Left lung (tissue), 14 donors: Measurements from ENCODE around the gene IFI16. TPM values are rescaled to one million over a fixed set of nuclear protein-coding genes. Genes with fewer than 3 reads are reported as not detected.

Source experiments
- ATAC-seq: fragments of 200-7000 bp; cut with Tn5 transposase; one replicate; pipeline ENCODE4 v1.9.1; 2020; ENCODE audit warnings: moderate library complexity
- DNase-seq, 4 donors: peaks; one replicate each; pipeline ENCODE4 v3.0.0-alpha.2; 2013 to 2020
- H3K27ac ChIP-seq, 2 donors: fragments of 200-600 bp; sonication (generic) in 1 of 2; one replicate each; pipeline versions ENCODE4 v1.5.0 to v1.8.0; 2020 to 2021
- H3K27me3 ChIP-seq, 2 donors: fragments of 200-600 bp; sonication (generic) in 1 of 2; one replicate each; pipeline versions ENCODE4 v1.5.0 to v1.8.0; 2020 to 2021
- H3K36me3 ChIP-seq, 2 donors: fragments of 200-600 bp; sonication (generic) in 1 of 2; one replicate each; pipeline versions ENCODE4 v1.5.0 to v1.8.0; 2020 to 2021
- H3K4me1 ChIP-seq, 2 donors: fragments of 200-600 bp; one replicate each; pipeline ENCODE4 v1.8.0; 2021
- H3K4me3 ChIP-seq, 2 donors: fragments of 200-600 bp; sonication (generic) in 1 of 2; one replicate each; pipeline versions ENCODE4 v1.5.0 to v1.8.0; 2020 to 2021; ENCODE audit warnings: mild to moderate bottlenecking in 1 of 2
- H3K9me3 ChIP-seq, 2 donors: fragments of 200-600 bp; sonication (generic) in 1 of 2; one replicate each; pipeline versions ENCODE4 v1.5.0 to v1.8.0; 2020 to 2021
- CTCF ChIP-seq, 2 donors: fragments of 200-600 bp; sonication (generic) in 1 of 2; IDR thresholded peaks; one replicate each; pipeline versions ENCODE4 v1.5.0 to v1.8.0; 2021; ENCODE audit warnings: antibody characterized with exemption in 2 of 2
- intact Hi-C, 2 donors: fragments of 100-400 bp; cut with DNase I; formaldehyde crosslinking; loops; one replicate each; pipeline versions ENCODE4 v1.11.2 to v1.14.2; 2022
- long read RNA-seq, 12 donors: library from polyadenylated mRNA in 2 of 12; unstranded in 2 of 12; transcript quantifications; one replicate each; pipeline ENCODE4 v2.0.0 and lab custom pipeline, GENCODE V29; 2019 to 2026
- polyA plus RNA-seq, 6 donors: library from polyadenylated mRNA; unstranded; fragments of 120-200 nt; gene quantifications; one replicate each; pipeline ENCODE4 v1.2.1, GENCODE V29; 2013; ENCODE audit not compliant: insufficient read length in 6 of 6
- total RNA-seq, 2 donors: library from RNA; stranded (reverse); fragmentation: NEBNext Ultra II Directional; extraction: Animal tissue kit (Norgen Biotek cat#: 25700); gene quantifications; one replicate each; pipeline ENCODE4 v1.2.1, GENCODE V29; 2021
- donor health status: DM: no; HTN: yes; CAD: no.
- donor health status: DM: no; HTN: no; CAD: no.

IFI16 gene
- total RNA-seq, result 100 to 1,000 TPM in 1 of 2 donors, 10 to 100 TPM in 1; 69.7 to 121 TPM
- 100 to 1,000 TPM in 3 of 6 donors, 10 to 100 TPM in 3; 79.9 to 132 (median 106) TPM for polyA plus RNA-seq
- long read RNA-seq, donor 1, partial matches to known transcripts, result 35 of 42 reads
- long read RNA-seq, donor 1, other reads (novel, unspliced or antisense), result 0 of 42 reads
- long read RNA-seq, donor 2, partial matches to known transcripts, result 46 of 54 reads
- long read RNA-seq, donor 2, other reads (novel, unspliced or antisense), result 0 of 54 reads
- long read RNA-seq, donor 3, transcript IFI16-205 (11 exons, 2,704 nt), result major isoform, 15 of 31 reads
- long read RNA-seq, donor 3, partial matches to known transcripts, result 13 of 31 reads
- long read RNA-seq, donor 3, other reads (novel, unspliced or antisense), result 0 of 31 reads
- long read RNA-seq, donor 4, partial matches to known transcripts, result 29 of 32 reads
- long read RNA-seq, donor 4, other reads (novel, unspliced or antisense), result 1 of 32 reads
- long read RNA-seq, donor 5, partial matches to known transcripts, result 17 of 18 reads
- long read RNA-seq, donor 5, other reads (novel, unspliced or antisense), result 0 of 18 reads
- long read RNA-seq, donor 6, partial matches to known transcripts, result 26 of 32 reads
- long read RNA-seq, donor 6, other reads (novel, unspliced or antisense), result 0 of 32 reads
- long read RNA-seq, donor 7, partial matches to known transcripts, result 0 of 5 reads
- long read RNA-seq, donor 7, other reads (novel, unspliced or antisense), result 0 of 5 reads
- long read RNA-seq, donor 8, partial matches to known transcripts, result 0 of 2 reads
- long read RNA-seq, donor 8, other reads (novel, unspliced or antisense), result 0 of 2 reads
- long read RNA-seq, donor 9, result 0 reads
- long read RNA-seq, donor 10, partial matches to known transcripts, result 18 of 19 reads
- long read RNA-seq, donor 10, other reads (novel, unspliced or antisense), result 1 of 19 reads
- long read RNA-seq, donor 11, partial matches to known transcripts, result 0 of 3 reads
- long read RNA-seq, donor 11, other reads (novel, unspliced or antisense), result 0 of 3 reads
- long read RNA-seq, donor 12, partial matches to known transcripts, result 0 of 2 reads
- long read RNA-seq, donor 12, other reads (novel, unspliced or antisense), result 0 of 2 reads

GRCh38 chr1:159009704-159010361, at the start of gene IFI16:
Gene IFI16 (plus strand): TSS chr1:159009907. CDS start chr1:159014681, 4,774 bp downstream.
- H3K9me3 ChIP-seq, result no peaks in the 10 kb centered on the region
- TF ChIP-seq CTCF (IDR thresholded peaks at IDR 0.05), result no peak
- peak within 1 kb of the TSS; percentile 35 to 62 for H3K4me3 ChIP-seq
- H3K4me1 ChIP-seq, result peaks cover 8 to 71% of the 10 kb centered on the region in 2 donors
- ATAC-seq (peak; percentile 89), DNase-seq (peak in 2 of 4 donors; percentile 73 to 88)
- H3K27me3 ChIP-seq, result no peaks in the 10 kb centered on the region
- H3K27ac ChIP-seq, result peak within 1 kb of the TSS; percentile 93 to 95
- intact Hi-C loops, result no loop called here
- H3K36me3 ChIP-seq, result peaks cover 0 to 4% of the 10 kb centered on the region in 2 donors

GRCh38 chr1:158961178-158961577, 48.5 kb upstream of the IFI16 start:
- H3K9me3 ChIP-seq, result no peaks in the 10 kb centered on the region
- ATAC-seq, result no peak
- peaks cover 0 to 10% of the 10 kb centered on the region in 2 donors for H3K27me3 ChIP-seq
- no peak for DNase-seq
- no peak for TF ChIP-seq CTCF (IDR thresholded peaks at IDR 0.05)
- intact Hi-C loops, result no loop called here
- no peak overlapping the region for H3K27ac ChIP-seq
- H3K4me3 ChIP-seq, result no peak overlapping the region
- H3K36me3 ChIP-seq, result no peaks in the 10 kb centered on the region
- H3K4me1 ChIP-seq, result no peaks in the 10 kb centered on the region

GRCh38 chr1:158962983-158963382, 46.7 kb upstream of the IFI16 start:
- H3K27ac ChIP-seq, result no peak overlapping the region

GRCh38 chr1:158969166-158969565, 40.5 kb upstream of the IFI16 start:
- intact Hi-C loops, result no loop called here
- no peak overlapping the region for H3K27ac ChIP-seq
- no peak for TF ChIP-seq CTCF (IDR thresholded peaks at IDR 0.05)
- ATAC-seq (no peak), DNase-seq (no peak)
- H3K9me3 ChIP-seq, result no peaks in the 10 kb centered on the region
- no peak overlapping the region for H3K4me3 ChIP-seq
- no peaks in the 10 kb centered on the region for H3K4me1 ChIP-seq
- no peaks in the 10 kb centered on the region for H3K27me3 ChIP-seq
- H3K36me3 ChIP-seq, result no peaks in the 10 kb centered on the region

More at GRCh38 chr1:158962983-158963382, 46.7 kb upstream of the IFI16 start:
- Histone ChIP-seq H3K36me3 (no peaks in the 10 kb centered on the region), H3K27me3 (peaks cover 0 to 10% of the 10 kb centered on the region in 2 donors), H3K4me1 (no peaks in the 10 kb centered on the region), H3K4me3 (no peak overlapping the region), H3K9me3 (no peaks in the 10 kb centered on the region)
- no peak for ATAC-seq
- no peak for TF ChIP-seq CTCF (IDR thresholded peaks at IDR 0.05)
- intact Hi-C loops, result no loop called here
- DNase-seq, result no peak
